ENCODE data around the gene TSPYL1. TPM values are rescaled to one million over a fixed set of nuclear protein-coding genes. Genes with fewer than 3 reads are reported as not detected.
"Not testable (repeated sequence)": the region's sequence is repeated elsewhere in the genome, so short reads cannot be mapped to it uniquely, and the experiment has no call there.

The TSPYL1 gene
- total RNA-seq, 1 donor from 2014 or later: 73.5 TPM

GRCh38 chr6:116326181-116326671 lies 46.5 kb upstream of the TSPYL1 start:
- Histone ChIP-seq H3K27me3 (ENCODE audit: control insufficient read depth, insufficient read depth, low read length) (no peaks in the 10 kb centered on the region), H3K36me3 (ENCODE audit: control insufficient read depth, insufficient read depth, low read length) (no peaks in the 10 kb centered on the region), H3K4me3 (ENCODE audit: low read depth, low read length) (no peak overlapping the region)
- DNase-seq (ENCODE audit: low read depth): no peak
- TF ChIP-seq, protein P1, sequence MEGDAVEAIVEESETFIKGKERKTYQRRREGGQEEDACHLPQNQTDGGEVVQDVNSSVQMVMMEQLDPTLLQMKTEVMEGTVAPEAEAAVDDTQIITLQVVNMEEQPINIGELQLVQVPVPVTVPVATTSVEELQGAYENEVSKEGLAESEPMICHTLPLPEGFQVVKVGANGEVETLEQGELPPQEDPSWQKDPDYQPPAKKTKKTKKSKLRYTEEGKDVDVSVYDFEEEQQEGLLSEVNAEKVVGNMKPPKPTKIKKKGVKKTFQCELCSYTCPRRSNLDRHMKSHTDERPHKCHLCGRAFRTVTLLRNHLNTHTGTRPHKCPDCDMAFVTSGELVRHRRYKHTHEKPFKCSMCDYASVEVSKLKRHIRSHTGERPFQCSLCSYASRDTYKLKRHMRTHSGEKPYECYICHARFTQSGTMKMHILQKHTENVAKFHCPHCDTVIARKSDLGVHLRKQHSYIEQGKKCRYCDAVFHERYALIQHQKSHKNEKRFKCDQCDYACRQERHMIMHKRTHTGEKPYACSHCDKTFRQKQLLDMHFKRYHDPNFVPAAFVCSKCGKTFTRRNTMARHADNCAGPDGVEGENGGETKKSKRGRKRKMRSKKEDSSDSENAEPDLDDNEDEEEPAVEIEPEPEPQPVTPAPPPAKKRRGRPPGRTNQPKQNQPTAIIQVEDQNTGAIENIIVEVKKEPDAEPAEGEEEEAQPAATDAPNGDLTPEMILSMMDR (IDR thresholded peaks at IDR 0.05; ENCODE audit: insufficient read depth, low read length, poor library complexity, severe bottlenecking): no peak

GRCh38 chr6:116325634-116326132 lies 46.0 kb upstream of the TSPYL1 start:
- H3K4me3 ChIP-seq (ENCODE audit: low read depth, low read length); H3K27me3 ChIP-seq (ENCODE audit: control insufficient read depth, insufficient read depth, low read length); H3K36me3 ChIP-seq (ENCODE audit: control insufficient read depth, insufficient read depth, low read length); DNase-seq (ENCODE audit: low read depth): not testable (repeated sequence)

- H3K36me3 ChIP-seq (ENCODE audit: control insufficient read depth, insufficient read depth, low read length): no peaks in the 10 kb centered on the region
- no peak for DNase-seq (ENCODE audit: low read depth)
- H3K27me3 ChIP-seq (ENCODE audit: control insufficient read depth, insufficient read depth, low read length): no peaks in the 10 kb centered on the region
- no peak overlapping the region for H3K4me3 ChIP-seq (ENCODE audit: low read depth, low read length)
- TF ChIP-seq, protein P1 (IDR thresholded peaks at IDR 0.05; ENCODE audit: insufficient read depth, low read length, poor library complexity, severe bottlenecking): no peak
Measured at GRCh38 chr6:116323863-116324262, 44.1 kb upstream of the TSPYL1 start.

- H3K27me3 ChIP-seq (ENCODE audit: control insufficient read depth, insufficient read depth, low read length); H3K36me3 ChIP-seq (ENCODE audit: control insufficient read depth, insufficient read depth, low read length); H3K4me3 ChIP-seq (ENCODE audit: low read depth, low read length); DNase-seq (ENCODE audit: low read depth): not testable (repeated sequence)
Measured at GRCh38 chr6:116321933-116322332, 42.2 kb upstream of the TSPYL1 start.

DNA sequence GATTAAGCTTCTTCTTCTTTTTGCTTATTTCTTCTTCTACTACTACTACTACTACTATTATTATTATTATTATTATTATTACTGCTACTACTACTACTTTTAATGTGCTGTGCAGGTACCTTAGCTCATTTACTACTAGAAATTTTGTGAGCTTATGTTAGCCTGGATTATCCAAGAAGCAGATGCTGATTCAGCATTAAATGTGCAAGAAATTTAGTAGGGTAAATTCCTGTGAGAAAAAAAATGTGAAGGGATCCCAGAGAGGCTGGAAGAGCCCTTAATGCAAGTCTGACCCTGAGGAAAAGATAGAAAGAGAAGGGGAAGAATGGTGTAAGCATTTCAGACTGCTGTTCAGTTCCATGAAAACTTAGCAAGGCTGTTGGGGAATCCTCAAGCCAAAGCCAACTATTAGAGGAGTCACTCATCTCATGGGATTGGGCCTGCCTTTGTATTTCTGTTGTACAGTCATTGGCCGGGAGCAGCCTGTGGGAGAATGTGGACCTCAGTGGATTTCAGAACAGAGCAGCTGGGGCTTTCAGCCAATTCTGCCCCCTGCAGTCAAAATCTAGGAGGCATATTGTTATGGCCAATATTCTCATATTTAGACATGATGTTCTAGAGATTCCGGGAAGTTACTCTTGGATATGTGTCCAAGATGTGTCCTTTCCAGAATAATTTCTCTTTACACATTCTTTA lies 37.2 kb upstream of the TSPYL1 start:
- no peaks in the 10 kb centered on the region for H3K27me3 ChIP-seq (ENCODE audit: control insufficient read depth, insufficient read depth, low read length)
- TF ChIP-seq, protein P1 (IDR thresholded peaks at IDR 0.05; ENCODE audit: insufficient read depth, low read length, poor library complexity, severe bottlenecking): no peak
- no peak for DNase-seq (ENCODE audit: low read depth)
- H3K36me3 ChIP-seq (ENCODE audit: control insufficient read depth, insufficient read depth, low read length): no peaks in the 10 kb centered on the region
- H3K4me3 ChIP-seq (ENCODE audit: low read depth, low read length): no peak overlapping the region

GRCh38 chr6:116314878-116315277 lies 35.1 kb upstream of the TSPYL1 start:
- Histone ChIP-seq H3K4me3 (ENCODE audit: low read depth, low read length) (no peak overlapping the region), H3K27me3 (ENCODE audit: control insufficient read depth, insufficient read depth, low read length) (no peaks in the 10 kb centered on the region), H3K36me3 (ENCODE audit: control insufficient read depth, insufficient read depth, low read length) (no peaks in the 10 kb centered on the region)
- no peak for DNase-seq (ENCODE audit: low read depth)
- TF ChIP-seq, protein P1 (IDR thresholded peaks at IDR 0.05; ENCODE audit: insufficient read depth, low read length, poor library complexity, severe bottlenecking): no peak

GRCh38 chr6:116314218-116314617 lies 34.5 kb upstream of the TSPYL1 start:
- Histone ChIP-seq H3K4me3 (ENCODE audit: low read depth, low read length) (no peak overlapping the region), H3K36me3 (ENCODE audit: control insufficient read depth, insufficient read depth, low read length) (no peaks in the 10 kb centered on the region), H3K27me3 (ENCODE audit: control insufficient read depth, insufficient read depth, low read length) (no peaks in the 10 kb centered on the region)
- no peak for DNase-seq (ENCODE audit: low read depth)
- TF ChIP-seq, protein P1 (IDR thresholded peaks at IDR 0.05; ENCODE audit: insufficient read depth, low read length, poor library complexity, severe bottlenecking): no peak
